H9 (cell line): ENCODE results near the gene SLC38A1. TPM values are rescaled to one million over a fixed set of nuclear protein-coding genes. Genes with fewer than 3 reads are reported as not detected.

Experiments used
- DNase-seq: peaks from one replicate; pipeline ENCODE4 v3.0.0-alpha.2; 2017
- H2AFZ ChIP-seq: one replicate; pipeline ENCODE4 v1.6.1; 2013; ENCODE audit warnings: mild to moderate bottlenecking, low read length, control low read depth, moderate library complexity
- H2AK5ac ChIP-seq: 2 replicates; pipeline ENCODE4 v1.6.1; 2013; ENCODE audit warnings: low read length, control low read depth, mixed read lengths; ENCODE audit not compliant: insufficient read length
- H2BK120ac ChIP-seq: one replicate; pipeline ENCODE4 v1.6.1; 2013; ENCODE audit warnings: low read depth, mild to moderate bottlenecking, low read length, control low read depth, inconsistent platforms; ENCODE audit not compliant: poor library complexity, severe bottlenecking
- H2BK12ac ChIP-seq: 2 replicates; pipeline ENCODE4 v1.6.1; 2013; ENCODE audit warnings: low read length, control low read depth, mixed read lengths, low read depth; ENCODE audit not compliant: insufficient read length
- H2BK15ac ChIP-seq: 2 replicates; pipeline ENCODE4 v1.6.1; 2013; ENCODE audit warnings: low read depth, low read length, control low read depth
- H2BK20ac ChIP-seq: one replicate; pipeline ENCODE4 v1.6.1; 2013; ENCODE audit warnings: low read depth, mild to moderate bottlenecking, low read length, control low read depth, inconsistent platforms; ENCODE audit not compliant: poor library complexity, severe bottlenecking
- H2BK5ac ChIP-seq: 2 replicates; pipeline ENCODE4 v1.6.1; 2013; ENCODE audit warnings: low read length, control low read depth, mixed read lengths; ENCODE audit not compliant: insufficient read length
- H3K14ac ChIP-seq: 2 replicates; pipeline ENCODE4 v1.6.1; 2013; ENCODE audit warnings: low read length, control low read depth; ENCODE audit not compliant: insufficient read depth
- H3K18ac ChIP-seq: 2 replicates; pipeline ENCODE4 v1.6.1; 2013; ENCODE audit warnings: low read depth, mild to moderate bottlenecking, mixed read lengths, low read length, control low read depth; ENCODE audit not compliant: insufficient read length
- H3K23ac ChIP-seq: 2 replicates; pipeline ENCODE4 v1.6.1; 2013; ENCODE audit warnings: low read length, control low read depth, mixed read lengths, low read depth; ENCODE audit not compliant: insufficient read length
- H3K23me2 ChIP-seq: 2 replicates; pipeline ENCODE4 v1.6.1; 2013; ENCODE audit warnings: low read depth, mild to moderate bottlenecking, mixed read lengths, low read length, control low read depth; ENCODE audit not compliant: insufficient read length, poor library complexity, severe bottlenecking
- H3K27ac ChIP-seq: 2 replicates; pipeline ENCODE4 v1.5.1; 2013; ENCODE audit warnings: low read length, control low read depth, mixed read lengths, low read depth; ENCODE audit not compliant: insufficient read length
- H3K27me3 ChIP-seq: 2 replicates; pipeline ENCODE4 v1.6.1; 2013; ENCODE audit warnings: low read length, control low read depth, inconsistent platforms; ENCODE audit not compliant: insufficient read depth
- H3K4ac ChIP-seq: 2 replicates; pipeline ENCODE4 v1.6.1; 2013; ENCODE audit warnings: low read depth, mild to moderate bottlenecking, control low read depth, inconsistent platforms, low read length, moderate library complexity
- H3K4me1 ChIP-seq: 2 replicates; pipeline ENCODE4 v1.6.1; 2013; ENCODE audit warnings: low read length, control low read depth, inconsistent platforms; ENCODE audit not compliant: insufficient read depth
- H3K4me2 ChIP-seq: 2 replicates; pipeline ENCODE4 v1.6.1; 2013; ENCODE audit warnings: low read length, control low read depth, mixed read lengths; ENCODE audit not compliant: insufficient read length, insufficient read depth
- H3K56ac ChIP-seq: 2 replicates; pipeline ENCODE4 v1.6.1; 2013; ENCODE audit warnings: low read depth, mild to moderate bottlenecking, mixed read lengths, low read length, control low read depth; ENCODE audit not compliant: insufficient read length
- H3K79me1 ChIP-seq: 2 replicates; pipeline ENCODE4 v1.6.1; 2013; ENCODE audit warnings: low read depth, mild to moderate bottlenecking, moderate library complexity, low read length, control low read depth, inconsistent platforms; ENCODE audit not compliant: insufficient read depth, poor library complexity, severe bottlenecking
- H3K79me2 ChIP-seq: 2 replicates; pipeline ENCODE4 v1.6.1; 2013; ENCODE audit warnings: low read length, control low read depth, inconsistent platforms; ENCODE audit not compliant: insufficient read depth
- H3K9ac ChIP-seq: 2 replicates; pipeline ENCODE4 v1.6.1; 2013; ENCODE audit warnings: low read length, control low read depth, mixed read lengths; ENCODE audit not compliant: insufficient read length; ENCODE audit errors: extremely low read depth
- H3K9me3 ChIP-seq: one replicate; pipeline ENCODE4 v1.6.1; 2013; ENCODE audit warnings: low read depth, low read length, inconsistent platforms; ENCODE audit not compliant: control insufficient read depth
- H3T11ph ChIP-seq: one replicate; pipeline ENCODE4 v1.6.1; 2013; ENCODE audit warnings: mild to moderate bottlenecking, low read length, control low read depth, inconsistent platforms
- H4K20me1 ChIP-seq: one replicate; pipeline ENCODE4 v1.6.1; 2013; ENCODE audit not compliant: control insufficient read depth, insufficient read length, insufficient read depth
- H4K5ac ChIP-seq: 2 replicates; pipeline ENCODE4 v1.6.1; 2013; ENCODE audit warnings: low read depth, mild to moderate bottlenecking, mixed read lengths, low read length, control low read depth; ENCODE audit not compliant: insufficient read length
- H4K8ac ChIP-seq: replicated peaks from 2 replicates; pipeline ENCODE4 v1.6.1; 2013; ENCODE audit warnings: low read length, control low read depth, mixed read lengths, low read depth; ENCODE audit not compliant: insufficient read length
- H4K91ac ChIP-seq: 2 replicates; pipeline ENCODE4 v1.6.1; 2013; ENCODE audit warnings: low read depth, mild to moderate bottlenecking, moderate library complexity, mixed read lengths, low read length, control low read depth; ENCODE audit not compliant: insufficient read length
- H3K27ac Mint-ChIP-seq, 3 experiments: 2 replicates in 2 of 3; 3 replicates in 1 of 3; pipeline ENCODE4 v1.8.0; 2020 to 2021; ENCODE audit warnings: mixed read lengths in 3 of 3, mild to moderate bottlenecking in 1 of 3, moderate library complexity in 1 of 3
- H3K27me3 Mint-ChIP-seq: 2 replicates; pipeline ENCODE4 v1.8.0; 2021; ENCODE audit warnings: low read depth, mild to moderate bottlenecking, moderate library complexity, mixed read lengths
- H3K36me3 Mint-ChIP-seq, 3 experiments: 2 replicates in 2 of 3; 3 replicates in 1 of 3; pipeline ENCODE4 v1.8.0; 2020 to 2021; ENCODE audit warnings: low read depth in 3 of 3, mixed read lengths in 3 of 3; ENCODE audit not compliant: insufficient read depth in 1 of 3
- H3K4me1 Mint-ChIP-seq, 2 experiments: 2 replicates each; pipeline ENCODE4 v1.8.0; 2020; ENCODE audit warnings: mixed read lengths in 2 of 2
- H3K4me3 Mint-ChIP-seq, 2 experiments: 2 replicates in 1 of 2; 3 replicates in 1 of 2; pipeline ENCODE4 v1.8.0; 2020 to 2021; ENCODE audit warnings: mild to moderate bottlenecking in 2 of 2, mixed read lengths in 2 of 2, moderate library complexity in 1 of 2
- H3K9me3 Mint-ChIP-seq, 2 experiments: 2 replicates in 1 of 2; 3 replicates in 1 of 2; pipeline ENCODE4 v1.8.0; 2020; ENCODE audit warnings: mild to moderate bottlenecking in 2 of 2, mixed read lengths in 2 of 2, moderate library complexity in 1 of 2
- CTCF ChIP-seq: fragments of 200-600 bp; sonication (generic); conservative IDR thresholded peaks from 3 replicates; pipeline ENCODE4 v1.8.0; 2021; ENCODE audit warnings: antibody characterized with exemption, mild to moderate bottlenecking
- WGBS: extraction: QIAGEN DNeasy Blood & Tissue Kit; methylation state at CpG from one replicate; pipeline ENCODE4 v1.1.7; 2013; ENCODE audit warnings: missing lambda C conversion rate, low lambda C conversion rate, mixed read lengths; ENCODE audit not compliant: insufficient read length; ENCODE audit errors: extremely low coverage; 5-methylcytosine and 5-hydroxymethylcytosine counted together
- total RNA-seq: library from RNA; stranded (reverse); gene quantifications from 2 replicates; pipeline ENCODE4 v1.2.1, GENCODE V29; 2021

SLC38A1 gene
- total RNA-seq, 1 experiment from 2014 or later, result 216 TPM

- DNase-seq, result no peak
- Histone ChIP-seq H2BK120ac (no peak overlapping the region), H3K14ac (no peak overlapping the region), H2AK5ac (no peak overlapping the region), H3T11ph (no peak overlapping the region), H2BK12ac (no peak overlapping the region), H3K79me2 (no peaks in the 10 kb centered on the region), H3K27ac (no peak overlapping the region), H4K5ac (no peak overlapping the region), H3K79me1 (no peaks in the 10 kb centered on the region), H3K18ac (no peak overlapping the region), H3K4ac (no peak overlapping the region), H2AFZ (no peak overlapping the region), H3K9me3 (no peaks in the 10 kb centered on the region), H4K91ac (no peak overlapping the region), H3K4me2 (no peak overlapping the region), H4K20me1 (no peaks in the 10 kb centered on the region), H2BK15ac (no peak overlapping the region), H3K27me3 (no peaks in the 10 kb centered on the region), H3K56ac (no peak overlapping the region), H3K9ac (no peak overlapping the region), H4K8ac (no peak overlapping the region), H2BK5ac (no peak overlapping the region), H3K23me2 (no peaks in the 10 kb centered on the region), H3K23ac (no peak overlapping the region), H3K4me1 (no peaks in the 10 kb centered on the region), H2BK20ac (no peak overlapping the region)
- H3K27ac Mint-ChIP-seq, result no peak overlapping the region
- H3K27me3 Mint-ChIP-seq, result no peaks in the 10 kb centered on the region
- WGBS, result no CpG with 5 or more reads among the region's 4 CpGs
- H3K4me1 Mint-ChIP-seq, result no peaks in the 10 kb centered on the region
- H3K4me3 Mint-ChIP-seq, result no peak overlapping the region
- H3K36me3 Mint-ChIP-seq, result peaks cover 2 to 7% (median 4%) of the 10 kb centered on the region in 3 experiments; a peak in 6 of 7 replicates
- peaks cover 5 to 7% of the 10 kb centered on the region in 2 experiments; a peak in 4 of 5 replicates for H3K9me3 Mint-ChIP-seq
- no peak for TF ChIP-seq CTCF
These were observed 107.7 kb downstream of the SLC38A1 start for GRCh38 chr12:46160981-46161690.
